Stimulated activated CD4-positive, alpha-beta T cell treated with anti-CD3 and anti-CD28 coated beads, Interleukin-4, amount 100 ng/mL, for 1 hour (primary cell): ENCODE measurements around the gene CALCB.
"Not testable (repeated sequence)": the region's sequence is repeated elsewhere in the genome, so short reads cannot be mapped to it uniquely, and the experiment has no call there.

ENCODE experiments used
- DNase-seq: peaks from one replicate; pipeline ENCODE4 v3.0.0-alpha.2; 2020

CALCB gene

DNA sequence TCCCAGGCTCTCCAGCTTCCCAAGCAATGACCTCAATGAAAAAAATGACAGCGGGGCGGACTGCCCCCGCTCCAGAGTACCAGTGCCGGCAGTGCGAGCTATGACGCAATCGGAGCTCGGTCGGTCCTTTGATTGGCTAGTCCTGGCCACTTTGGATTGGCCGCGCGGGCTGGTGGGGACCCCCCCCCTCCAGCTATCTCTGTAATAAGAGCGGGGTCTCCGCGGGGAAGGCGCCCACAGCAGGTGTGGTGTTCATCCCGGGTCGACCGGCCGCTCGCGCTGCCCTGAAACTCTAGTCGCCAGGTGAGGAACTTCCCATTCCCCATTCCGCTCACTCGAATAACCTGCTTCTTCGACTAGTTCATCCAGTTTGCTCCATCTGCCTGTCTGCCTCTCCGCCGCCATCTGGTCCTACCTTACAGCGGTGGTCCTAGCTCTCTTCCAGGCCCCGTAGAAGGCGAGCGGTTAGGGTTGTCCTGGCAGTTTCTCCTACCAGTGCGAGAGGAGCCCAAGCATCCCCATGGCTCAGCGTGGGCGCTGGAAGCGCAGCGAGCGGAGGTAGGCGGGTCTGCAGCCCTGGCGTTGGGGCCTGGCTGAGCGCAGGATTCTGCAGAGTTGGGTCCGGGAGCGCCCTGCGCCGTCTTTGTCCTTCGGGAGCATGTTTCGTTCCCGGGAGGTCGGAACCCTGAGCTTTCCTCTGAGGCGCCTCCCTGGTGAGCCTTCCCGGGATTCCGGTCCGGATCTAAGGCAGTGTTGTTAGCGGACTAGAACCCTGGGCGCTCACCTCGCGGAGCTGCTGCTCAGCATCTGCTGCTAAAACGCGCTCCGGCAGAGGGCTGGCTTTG, at the start of gene CALCB:
TSS of gene CALCB (plus strand) at position 233 of the 845 bp plus-strand sequence. CDS start 1,126 bp downstream, outside the sequence.
- peak; percentile 40 for DNase-seq

GRCh38 chr11:15027011-15027410, 46.4 kb upstream of the CALCB start:
- no peak for DNase-seq

GRCh38 chr11:15027956-15028355, 45.4 kb upstream of the CALCB start:
- DNase-seq: no peak

DNA sequence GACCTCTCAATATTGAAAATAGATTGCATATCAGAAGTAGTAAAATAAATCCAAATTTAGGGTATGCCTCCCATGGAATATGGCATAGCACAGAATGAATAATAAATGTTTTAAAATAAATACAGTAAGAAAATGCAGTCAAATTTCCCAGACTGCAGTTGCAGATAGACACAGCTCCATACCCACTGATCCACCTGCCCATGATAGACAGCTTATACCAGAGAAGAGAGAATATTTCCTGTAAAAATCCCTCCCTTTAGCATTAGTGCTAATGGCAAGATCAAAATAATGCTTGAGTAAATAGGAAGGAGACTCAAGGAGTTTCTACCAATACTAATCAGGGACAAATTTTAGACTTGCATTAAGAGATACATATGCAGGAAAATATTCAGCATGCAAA, 45.0 kb upstream of the CALCB start:
- no peak for DNase-seq

DNA sequence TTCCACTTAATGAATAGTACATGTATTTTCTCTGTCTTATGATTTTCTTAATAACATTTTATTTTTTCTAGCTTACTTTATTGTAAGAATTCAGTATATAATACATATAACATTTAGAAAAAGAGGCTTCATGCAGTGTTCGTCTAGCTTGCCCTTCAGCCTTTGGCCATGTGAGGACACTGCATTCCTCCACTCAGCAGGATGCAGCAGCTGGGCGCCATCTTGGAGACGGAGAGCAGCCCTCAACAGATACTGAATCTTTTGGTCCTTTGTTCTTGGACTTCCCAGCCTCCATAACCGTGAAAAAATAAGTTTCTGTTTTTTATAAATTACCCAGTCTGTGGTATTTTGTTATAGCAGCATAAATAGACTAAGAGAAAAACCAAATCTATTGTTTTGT, 41.4 kb upstream of the CALCB start:
- DNase-seq: not testable (repeated sequence)

GRCh38 chr11:15034687-15035267, 38.6 kb upstream of the CALCB start:
- no peak for DNase-seq

DNA sequence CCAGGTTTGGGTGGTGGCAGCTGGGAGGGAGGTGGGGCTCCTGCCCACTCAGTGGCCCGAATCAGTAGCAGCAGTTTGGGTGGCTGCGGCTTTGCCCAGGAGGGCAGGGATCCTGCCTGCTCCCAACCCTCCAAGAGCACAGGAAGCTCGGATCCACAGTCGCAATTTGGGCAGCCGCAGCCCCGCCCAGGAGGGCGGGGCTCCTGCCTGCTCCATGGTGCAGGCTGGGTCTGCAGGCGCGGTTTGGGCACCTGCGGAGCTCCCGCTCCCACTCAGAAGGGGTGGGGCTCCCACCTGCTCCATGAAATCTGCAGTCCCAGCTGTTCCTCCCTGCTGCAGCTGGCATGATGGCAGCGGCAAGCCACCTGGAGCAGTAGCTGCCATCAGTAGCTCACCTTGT, 38.1 kb upstream of the CALCB start:
- DNase-seq: no peak

DNA sequence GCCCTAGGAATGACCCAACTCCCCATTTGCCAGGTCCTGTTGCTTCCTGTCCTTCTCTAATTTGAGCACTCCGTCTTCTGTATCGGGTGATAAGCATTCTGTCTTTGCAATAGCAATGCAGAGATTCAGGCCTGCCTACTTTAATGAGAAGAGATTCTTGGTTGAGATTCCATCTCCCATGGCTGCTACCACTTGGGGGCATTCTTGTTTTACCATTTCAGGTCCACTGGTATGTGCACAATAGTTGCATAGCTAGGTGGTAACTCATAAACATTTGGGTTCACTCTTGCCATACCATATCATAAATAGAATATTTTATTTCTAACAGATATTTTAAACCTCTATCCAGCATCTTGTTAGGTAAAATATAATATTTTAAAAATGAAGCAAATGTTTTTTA, 34.4 kb upstream of the CALCB start:
- DNase-seq: no peak

- DNase-seq: no peak
Measured at GRCh38 chr11:15045209-15045608, 28.2 kb upstream of the CALCB start.

GRCh38 chr11:15045891-15046290, 27.5 kb upstream of the CALCB start:
- DNase-seq: no peak

- DNase-seq: not testable (repeated sequence)
Measured at GRCh38 chr11:15046673-15047072, 26.7 kb upstream of the CALCB start.

GRCh38 chr11:15048616-15049015, 24.8 kb upstream of the CALCB start:
- no peak for DNase-seq

DNA sequence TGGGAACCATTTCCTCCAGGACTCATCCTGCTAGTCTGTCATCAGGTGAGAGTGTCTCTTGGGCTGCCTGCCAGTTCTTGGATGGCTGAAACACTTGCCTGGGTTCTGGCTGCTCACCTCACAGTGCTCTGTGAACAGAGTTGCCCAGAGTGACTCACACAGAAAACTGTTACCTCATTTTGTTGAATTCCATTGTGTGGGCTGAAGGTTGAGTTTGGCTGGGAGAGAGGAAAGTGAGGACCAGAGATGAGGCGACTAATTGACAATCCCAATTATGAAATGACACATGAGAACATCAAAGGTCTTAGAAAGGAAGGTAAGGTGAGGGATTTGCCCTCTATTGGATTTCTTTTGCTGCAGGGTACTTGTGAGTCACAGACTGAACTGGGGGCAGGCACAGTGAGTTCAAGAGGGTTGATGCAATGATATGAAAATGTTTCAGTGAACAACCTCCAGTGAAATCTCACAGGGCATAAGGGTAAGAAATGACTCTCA, 20.2 kb upstream of the CALCB start:
- no peak for DNase-seq

- no peak for DNase-seq
Measured at GRCh38 chr11:15055620-15056356, 17.6 kb upstream of the CALCB start.

DNA sequence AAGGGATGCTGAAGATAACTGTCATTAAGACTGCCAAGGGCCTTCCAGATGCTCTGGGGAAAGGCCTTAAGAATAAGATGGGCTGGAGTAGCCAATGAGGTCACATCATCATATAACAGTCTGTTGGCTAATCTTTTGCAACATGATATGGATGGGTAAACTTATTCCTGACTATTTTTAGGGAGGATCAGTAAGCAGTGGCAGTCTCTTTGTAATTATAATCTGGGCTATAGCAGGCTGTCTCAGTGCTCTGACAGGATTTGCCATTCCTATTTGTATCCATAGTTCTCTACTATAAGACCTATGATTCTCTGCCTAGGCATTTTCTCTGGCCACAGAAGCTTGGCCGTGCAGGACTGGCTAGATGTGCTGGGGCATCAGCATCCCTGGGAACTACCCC, 16.1 kb upstream of the CALCB start:
- no peak for DNase-seq

- no peak for DNase-seq
Measured at GRCh38 chr11:15059132-15059915, 14.1 kb upstream of the CALCB start.

DNA sequence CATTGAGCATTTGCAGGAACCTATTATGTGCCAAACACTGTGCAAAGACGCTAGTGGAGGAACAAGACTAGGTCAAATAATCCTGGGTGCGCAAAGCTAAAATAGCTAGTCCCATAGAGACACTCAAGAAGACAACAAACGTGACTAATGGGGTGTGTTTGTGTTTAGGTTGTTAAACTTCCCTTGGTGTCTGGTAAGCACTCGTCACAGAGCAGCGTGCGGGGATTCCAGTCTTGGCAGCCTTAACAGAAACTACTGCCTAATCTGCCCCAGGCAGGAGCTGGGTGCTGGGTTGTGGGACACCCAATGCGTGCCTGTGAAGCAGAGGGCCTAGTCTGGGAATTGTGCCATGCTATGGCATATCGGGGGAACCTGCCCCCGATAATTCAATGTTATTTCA, 10.8 kb upstream of the CALCB start:
- no peak for DNase-seq

DNA sequence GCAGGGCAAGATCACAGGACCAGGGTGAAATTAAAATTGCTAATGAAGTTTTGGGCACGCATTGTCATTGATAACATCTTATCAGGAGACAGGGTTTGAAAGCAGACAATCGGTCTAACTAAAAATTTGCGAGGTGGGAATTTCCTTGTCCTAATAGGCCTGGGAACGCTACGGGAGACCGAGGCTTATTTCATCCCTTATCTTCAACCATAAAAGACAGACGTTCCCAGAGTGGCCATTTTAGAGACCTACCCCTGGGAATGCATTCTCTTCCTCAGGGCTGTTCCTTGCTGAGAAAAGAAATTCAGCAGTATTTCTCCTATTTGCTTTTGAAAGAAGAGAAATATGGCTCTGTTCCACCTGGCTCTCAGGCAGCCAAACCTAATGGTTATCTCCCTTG, 3.6 kb upstream of the CALCB start:
- DNase-seq: not testable (repeated sequence)

DNA sequence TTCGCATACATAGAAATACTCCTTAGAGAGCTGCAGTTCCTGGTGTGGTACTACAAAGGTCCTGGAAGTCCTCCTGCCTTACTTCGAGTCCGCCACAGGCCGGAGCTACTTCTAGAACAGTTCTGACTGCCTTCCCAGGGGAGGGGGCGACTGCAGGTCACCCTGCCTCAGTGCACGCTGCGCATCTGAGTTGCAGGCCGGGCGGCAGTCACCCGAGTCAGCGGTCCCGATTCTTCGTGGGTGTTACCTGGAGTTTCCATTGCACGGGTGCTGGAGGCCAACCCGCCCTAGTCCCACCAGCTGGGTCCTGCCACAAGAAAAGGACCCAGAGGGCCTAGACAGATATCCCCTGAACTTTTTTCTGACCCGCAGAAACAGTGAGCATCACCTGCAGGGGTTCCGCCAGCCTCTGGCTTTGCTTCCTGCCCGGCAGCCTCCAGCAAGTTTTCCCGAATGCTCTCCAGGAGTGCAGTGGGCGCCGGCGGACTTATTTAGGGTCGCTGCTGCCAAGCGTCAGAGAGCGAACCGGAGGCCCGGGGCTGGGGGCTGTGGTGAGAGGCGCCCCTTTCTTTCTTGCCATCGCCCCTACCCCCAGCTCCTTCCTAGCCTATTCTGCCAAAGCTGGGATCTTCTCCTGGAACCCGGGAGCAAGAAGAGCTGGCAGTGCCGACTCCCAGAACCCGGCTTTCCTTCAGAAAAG, 1.7 kb upstream of the CALCB start:
- DNase-seq: no peak

DNA sequence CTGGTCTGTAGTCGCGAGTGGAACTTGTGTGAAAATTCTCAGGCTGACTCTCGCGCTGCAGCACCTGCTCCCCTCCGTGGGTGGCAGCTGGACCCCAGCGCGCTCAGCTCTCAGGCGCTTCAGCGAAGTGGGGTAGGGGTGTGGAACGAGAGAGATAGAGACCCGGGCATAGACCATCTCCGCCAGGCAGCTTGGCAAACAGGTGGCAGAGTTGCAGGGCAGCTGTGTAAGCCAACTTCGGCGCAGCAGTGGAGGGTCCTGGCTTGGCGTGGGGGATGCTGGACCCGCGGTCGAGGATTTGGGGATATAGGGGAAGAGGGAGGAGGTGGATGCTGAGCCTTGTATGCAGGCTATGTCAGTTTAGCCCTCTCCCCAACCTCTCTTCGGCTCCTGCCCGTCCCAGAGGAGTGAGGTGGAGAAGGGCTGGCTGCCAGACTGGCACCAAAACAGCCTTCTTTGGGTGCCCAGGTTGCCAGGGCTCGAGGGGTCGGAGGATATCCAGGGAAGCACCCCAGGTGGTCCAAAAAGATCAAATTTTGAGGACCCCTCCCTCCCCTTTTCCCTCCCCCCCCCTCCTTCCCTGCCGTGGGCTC, 746 bp upstream of the CALCB start:
- DNase-seq: no peak
